NK-92 (cell line): ENCODE data around the gene ZFYVE9.
"Not testable (repeated sequence)": the region's sequence is repeated elsewhere in the genome, so short reads cannot be mapped to it uniquely, and the experiment has no call there.

ENCODE experiments used
- DNase-seq: peaks from one replicate; lab custom pipeline; 2025; ENCODE audit not compliant: unreplicated experiment; lab: John Stamatoyannopoulos, UW

Gene ZFYVE9

GRCh38 chr1:52366517-52366827 is 224.6 kb downstream of the ZFYVE9 start:
- no peak for DNase-seq

GRCh38 chr1:52367272-52367671 is 225.4 kb downstream of the ZFYVE9 start:
- DNase-seq = no peak

- no peak for DNase-seq
Observed at GRCh38 chr1:52368383-52369172, 226.7 kb downstream of the ZFYVE9 start.

- DNase-seq = not testable (repeated sequence)
Observed at GRCh38 chr1:52369851-52370250, 228.0 kb downstream of the ZFYVE9 start.

GRCh38 chr1:52385376-52385775 is 243.5 kb downstream of the ZFYVE9 start:
- no peak for DNase-seq

- no peak for DNase-seq
Observed at GRCh38 chr1:52386458-52386857, 244.6 kb downstream of the ZFYVE9 start.

GRCh38 chr1:52393174-52393573 is 251.3 kb downstream of the ZFYVE9 start:
- DNase-seq = no peak
